H9 (cell line): ENCODE measurements around the gene CSNK1G1. TPM values are rescaled to one million over a fixed set of nuclear protein-coding genes. Genes with fewer than 3 reads are reported as not detected.

Experiments
- DNase-seq: peaks from one replicate; pipeline ENCODE4 v3.0.0-alpha.2; 2017
- H2AFZ ChIP-seq: one replicate; pipeline ENCODE4 v1.6.1; 2013; ENCODE audit warnings: mild to moderate bottlenecking, low read length, control low read depth, moderate library complexity
- H2AK5ac ChIP-seq: 2 replicates; pipeline ENCODE4 v1.6.1; 2013; ENCODE audit warnings: low read length, control low read depth, mixed read lengths; ENCODE audit not compliant: insufficient read length
- H2BK120ac ChIP-seq: one replicate; pipeline ENCODE4 v1.6.1; 2013; ENCODE audit warnings: low read depth, mild to moderate bottlenecking, low read length, control low read depth, inconsistent platforms; ENCODE audit not compliant: poor library complexity, severe bottlenecking
- H2BK12ac ChIP-seq: 2 replicates; pipeline ENCODE4 v1.6.1; 2013; ENCODE audit warnings: low read length, control low read depth, mixed read lengths, low read depth; ENCODE audit not compliant: insufficient read length
- H2BK15ac ChIP-seq: 2 replicates; pipeline ENCODE4 v1.6.1; 2013; ENCODE audit warnings: low read depth, low read length, control low read depth
- H2BK20ac ChIP-seq: one replicate; pipeline ENCODE4 v1.6.1; 2013; ENCODE audit warnings: low read depth, mild to moderate bottlenecking, low read length, control low read depth, inconsistent platforms; ENCODE audit not compliant: poor library complexity, severe bottlenecking
- H2BK5ac ChIP-seq: 2 replicates; pipeline ENCODE4 v1.6.1; 2013; ENCODE audit warnings: low read length, control low read depth, mixed read lengths; ENCODE audit not compliant: insufficient read length
- H3K14ac ChIP-seq: 2 replicates; pipeline ENCODE4 v1.6.1; 2013; ENCODE audit warnings: low read length, control low read depth; ENCODE audit not compliant: insufficient read depth
- H3K18ac ChIP-seq: 2 replicates; pipeline ENCODE4 v1.6.1; 2013; ENCODE audit warnings: low read depth, mild to moderate bottlenecking, mixed read lengths, low read length, control low read depth; ENCODE audit not compliant: insufficient read length
- H3K23ac ChIP-seq: 2 replicates; pipeline ENCODE4 v1.6.1; 2013; ENCODE audit warnings: low read length, control low read depth, mixed read lengths, low read depth; ENCODE audit not compliant: insufficient read length
- H3K23me2 ChIP-seq: 2 replicates; pipeline ENCODE4 v1.6.1; 2013; ENCODE audit warnings: low read depth, mild to moderate bottlenecking, mixed read lengths, low read length, control low read depth; ENCODE audit not compliant: insufficient read length, poor library complexity, severe bottlenecking
- H3K27ac ChIP-seq: 2 replicates; pipeline ENCODE4 v1.5.1; 2013; ENCODE audit warnings: low read length, control low read depth, mixed read lengths, low read depth; ENCODE audit not compliant: insufficient read length
- H3K27me3 ChIP-seq: 2 replicates; pipeline ENCODE4 v1.6.1; 2013; ENCODE audit warnings: low read length, control low read depth, inconsistent platforms; ENCODE audit not compliant: insufficient read depth
- H3K4ac ChIP-seq: 2 replicates; pipeline ENCODE4 v1.6.1; 2013; ENCODE audit warnings: low read depth, mild to moderate bottlenecking, control low read depth, inconsistent platforms, low read length, moderate library complexity
- H3K4me1 ChIP-seq: 2 replicates; pipeline ENCODE4 v1.6.1; 2013; ENCODE audit warnings: low read length, control low read depth, inconsistent platforms; ENCODE audit not compliant: insufficient read depth
- H3K4me2 ChIP-seq: 2 replicates; pipeline ENCODE4 v1.6.1; 2013; ENCODE audit warnings: low read length, control low read depth, mixed read lengths; ENCODE audit not compliant: insufficient read length, insufficient read depth
- H3K56ac ChIP-seq: 2 replicates; pipeline ENCODE4 v1.6.1; 2013; ENCODE audit warnings: low read depth, mild to moderate bottlenecking, mixed read lengths, low read length, control low read depth; ENCODE audit not compliant: insufficient read length
- H3K79me1 ChIP-seq: 2 replicates; pipeline ENCODE4 v1.6.1; 2013; ENCODE audit warnings: low read depth, mild to moderate bottlenecking, moderate library complexity, low read length, control low read depth, inconsistent platforms; ENCODE audit not compliant: insufficient read depth, poor library complexity, severe bottlenecking
- H3K79me2 ChIP-seq: 2 replicates; pipeline ENCODE4 v1.6.1; 2013; ENCODE audit warnings: low read length, control low read depth, inconsistent platforms; ENCODE audit not compliant: insufficient read depth
- H3K9ac ChIP-seq: 2 replicates; pipeline ENCODE4 v1.6.1; 2013; ENCODE audit warnings: low read length, control low read depth, mixed read lengths; ENCODE audit not compliant: insufficient read length; ENCODE audit errors: extremely low read depth
- H3K9me3 ChIP-seq: one replicate; pipeline ENCODE4 v1.6.1; 2013; ENCODE audit warnings: low read depth, low read length, inconsistent platforms; ENCODE audit not compliant: control insufficient read depth
- H3T11ph ChIP-seq: one replicate; pipeline ENCODE4 v1.6.1; 2013; ENCODE audit warnings: mild to moderate bottlenecking, low read length, control low read depth, inconsistent platforms
- H4K20me1 ChIP-seq: one replicate; pipeline ENCODE4 v1.6.1; 2013; ENCODE audit not compliant: control insufficient read depth, insufficient read length, insufficient read depth
- H4K5ac ChIP-seq: 2 replicates; pipeline ENCODE4 v1.6.1; 2013; ENCODE audit warnings: low read depth, mild to moderate bottlenecking, mixed read lengths, low read length, control low read depth; ENCODE audit not compliant: insufficient read length
- H4K8ac ChIP-seq: replicated peaks from 2 replicates; pipeline ENCODE4 v1.6.1; 2013; ENCODE audit warnings: low read length, control low read depth, mixed read lengths, low read depth; ENCODE audit not compliant: insufficient read length
- H4K91ac ChIP-seq: 2 replicates; pipeline ENCODE4 v1.6.1; 2013; ENCODE audit warnings: low read depth, mild to moderate bottlenecking, moderate library complexity, mixed read lengths, low read length, control low read depth; ENCODE audit not compliant: insufficient read length
- H3K27ac Mint-ChIP-seq, 3 experiments: 2 replicates in 2 of 3; 3 replicates in 1 of 3; pipeline ENCODE4 v1.8.0; 2020 to 2021; ENCODE audit warnings: mixed read lengths in 3 of 3, mild to moderate bottlenecking in 1 of 3, moderate library complexity in 1 of 3
- H3K27me3 Mint-ChIP-seq: 2 replicates; pipeline ENCODE4 v1.8.0; 2021; ENCODE audit warnings: low read depth, mild to moderate bottlenecking, moderate library complexity, mixed read lengths
- H3K36me3 Mint-ChIP-seq, 3 experiments: 2 replicates in 2 of 3; 3 replicates in 1 of 3; pipeline ENCODE4 v1.8.0; 2020 to 2021; ENCODE audit warnings: low read depth in 3 of 3, mixed read lengths in 3 of 3; ENCODE audit not compliant: insufficient read depth in 1 of 3
- H3K4me1 Mint-ChIP-seq, 2 experiments: 2 replicates each; pipeline ENCODE4 v1.8.0; 2020; ENCODE audit warnings: mixed read lengths in 2 of 2
- H3K4me3 Mint-ChIP-seq, 2 experiments: 2 replicates in 1 of 2; 3 replicates in 1 of 2; pipeline ENCODE4 v1.8.0; 2020 to 2021; ENCODE audit warnings: mild to moderate bottlenecking in 2 of 2, mixed read lengths in 2 of 2, moderate library complexity in 1 of 2
- H3K9me3 Mint-ChIP-seq, 2 experiments: 2 replicates in 1 of 2; 3 replicates in 1 of 2; pipeline ENCODE4 v1.8.0; 2020; ENCODE audit warnings: mild to moderate bottlenecking in 2 of 2, mixed read lengths in 2 of 2, moderate library complexity in 1 of 2
- CTCF ChIP-seq: fragments of 200-600 bp; sonication (generic); conservative IDR thresholded peaks from 3 replicates; pipeline ENCODE4 v1.8.0; 2021; ENCODE audit warnings: antibody characterized with exemption, mild to moderate bottlenecking
- WGBS: extraction: QIAGEN DNeasy Blood & Tissue Kit; methylation state at CpG from one replicate; pipeline ENCODE4 v1.1.7; 2013; ENCODE audit warnings: missing lambda C conversion rate, low lambda C conversion rate, mixed read lengths; ENCODE audit not compliant: insufficient read length; ENCODE audit errors: extremely low coverage; 5-methylcytosine and 5-hydroxymethylcytosine counted together
- total RNA-seq: library from RNA; stranded (reverse); gene quantifications from 2 replicates; pipeline ENCODE4 v1.2.1, GENCODE V29; 2021

CSNK1G1 gene
- total RNA-seq, 1 experiment from 2014 or later: 17.1 TPM

- Histone ChIP-seq H3K4me1 (no peaks in the 10 kb centered on the region; the same call in 1 of the 2 replicates), H3K27ac (no peak overlapping the region), H3K9me3 (no peaks in the 10 kb centered on the region), H4K91ac (no peak overlapping the region), H3K4me2 (no peak overlapping the region), H3K18ac (no peak overlapping the region), H3T11ph (no peak overlapping the region), H2BK12ac (no peak overlapping the region), H2BK5ac (no peak overlapping the region), H3K23me2 (no peaks in the 10 kb centered on the region), H3K4ac (no peak overlapping the region), H4K8ac (no peak overlapping the region), H3K27me3 (no peaks in the 10 kb centered on the region), H4K5ac (no peak overlapping the region), H3K79me1 (no peaks in the 10 kb centered on the region), H3K56ac (no peak overlapping the region), H3K9ac (no peak overlapping the region), H3K79me2 (no peaks in the 10 kb centered on the region), H3K14ac (no peak overlapping the region), H2BK20ac (no peak overlapping the region), H2AK5ac (no peak overlapping the region), H4K20me1 (no peaks in the 10 kb centered on the region), H2BK15ac (no peak overlapping the region), H2AFZ (no peak overlapping the region), H3K23ac (no peak overlapping the region), H2BK120ac (no peak overlapping the region)
- H3K27ac Mint-ChIP-seq: no peak overlapping the region
- H3K9me3 Mint-ChIP-seq: peaks cover 2 to 7% of the 10 kb centered on the region in 2 experiments; a peak in 4 of 5 replicates
- DNase-seq: no peak
- H3K4me1 Mint-ChIP-seq: no peaks in the 10 kb centered on the region
- no peak for TF ChIP-seq CTCF
- no CpG with 5 or more reads among the region's 11 CpGs for WGBS
- H3K4me3 Mint-ChIP-seq: no peak overlapping the region
- H3K27me3 Mint-ChIP-seq: no peaks in the 10 kb centered on the region
- peaks cover 7 to 13% (median 8%) of the 10 kb centered on the region in 3 experiments; a peak in 6 of 7 replicates for H3K36me3 Mint-ChIP-seq
Observed at GRCh38 chr15:64225804-64226203, 130.2 kb downstream of the CSNK1G1 start.
